B cell (primary cell): ENCODE measurements around the gene OR6B3. TPM values are rescaled to one million over a fixed set of nuclear protein-coding genes. Genes with fewer than 3 reads are reported as not detected.
A peak's percentile ranks its signal among the peaks of the same experiment; 100 is the strongest.

Experiments used
- ATAC-seq: fragments of 200-7000 bp; cut with Tn5 transposase; one replicate; pipeline ENCODE4 v1.10.0; 2021; ENCODE audit warnings: low read depth, mild to moderate bottlenecking, moderate number of reproducible peaks, moderate library complexity
- CTCF ChIA-PET: fragments of 350-600 bp; sonication (Branson Sonifier 250); formaldehyde crosslinking; loops from one replicate; lab custom pipeline; 2021; ENCODE audit warnings: antibody characterized with exemption, inconsistent platforms; lab: Charles Lee
- POLR2A ChIA-PET: fragments of 350-600 bp; sonication (Branson Sonifier 250); formaldehyde crosslinking; loops from one replicate; lab custom pipeline; 2021; ENCODE audit warnings: antibody characterized with exemption; lab: Charles Lee
- DNase-seq: peaks from one replicate; pipeline ENCODE4 v3.0.0; 2013
- H2AFZ ChIP-seq: 2 replicates; pipeline ENCODE4 v1.6.1; 2012; ENCODE audit warnings: mild to moderate bottlenecking, low read depth, low read length; ENCODE audit not compliant: insufficient read depth, poor library complexity, severe bottlenecking
- H3K27ac ChIP-seq, 2 donors: 1 replicate in 1 of 2; 2 replicates in 1 of 2; pipeline ENCODE4 v1.5.1; 2012 to 2013; ENCODE audit warnings: low read length in 2 of 2, mild to moderate bottlenecking in 2 of 2, moderate library complexity in 1 of 2
- H3K27me3 ChIP-seq, 4 experiments: fragments of 200-600 bp in 1 of 4; sonication (generic) in 1 of 4; replicated peaks in 1 of 4; 1 replicate in 2 of 4; 2 replicates in 2 of 4; pipeline versions ENCODE4 v1.6.1 to v1.7.0; 2013 to 2016; ENCODE audit warnings: low read length in 3 of 4, mild to moderate bottlenecking in 2 of 4, mixed read lengths in 1 of 4, moderate library complexity in 1 of 4; ENCODE audit not compliant: insufficient read depth in 4 of 4, control insufficient read depth in 3 of 4; ENCODE audit errors: control extremely low read depth in 1 of 4
- H3K36me3 ChIP-seq, 2 experiments: replicated peaks in 1 of 2; 1 replicate in 1 of 2; 2 replicates in 1 of 2; pipeline versions ENCODE4 v1.6.1 to v1.7.1; 2013; ENCODE audit warnings: low read length in 1 of 2; ENCODE audit not compliant: insufficient read depth in 2 of 2, control insufficient read depth in 1 of 2; ENCODE audit errors: control extremely low read depth in 1 of 2, extremely low read depth in 1 of 2
- H3K4me1 ChIP-seq, 2 donors: fragments of 200-600 bp in 1 of 2; sonication (generic) in 1 of 2; 1 replicate in 1 of 2; 2 replicates in 1 of 2; pipeline versions ENCODE4 v1.5.1 to v1.6.1; 2013 to 2017; ENCODE audit warnings: low read length in 2 of 2; ENCODE audit not compliant: control insufficient read depth in 2 of 2, insufficient read depth in 2 of 2
- H3K4me2 ChIP-seq: replicated peaks from 2 replicates; pipeline ENCODE3; 2012; ENCODE audit warnings: mild to moderate bottlenecking, low read depth, low read length; ENCODE audit not compliant: poor library complexity, severe bottlenecking
- H3K4me3 ChIP-seq, 5 experiments: fragments of 200-600 bp in 1 of 5; sonication (generic) in 1 of 5; 1 replicate in 3 of 5; 2 replicates in 2 of 5; pipeline versions ENCODE4 v1.5.1 to v1.7.0; 2011 to 2016; ENCODE audit warnings: low read length in 4 of 5, mild to moderate bottlenecking in 4 of 5, low read depth in 2 of 5, control low read depth in 1 of 5, moderate library complexity in 1 of 5; ENCODE audit not compliant: insufficient read depth in 1 of 5; ENCODE audit errors: control extremely low read depth in 1 of 5, extremely low read depth in 1 of 5
- H3K79me2 ChIP-seq: fragments of 200-600 bp; sonication (generic); one replicate; pipeline ENCODE4 v1.6.0; 2016; ENCODE audit warnings: low read length; ENCODE audit not compliant: control insufficient read depth, insufficient read depth
- H3K9ac ChIP-seq: fragments of 200-600 bp; sonication (generic); 2 replicates; pipeline ENCODE4 v1.6.1; 2017; ENCODE audit warnings: mild to moderate bottlenecking, low read length, moderate library complexity
- H3K9me3 ChIP-seq, 3 donors: one replicate each; pipeline versions ENCODE4 v1.6.1 to v1.7.1; 2013; ENCODE audit warnings: low read length in 2 of 3; ENCODE audit not compliant: control insufficient read depth in 2 of 3, insufficient read depth in 1 of 3; ENCODE audit errors: control extremely low read depth in 1 of 3
- H4K20me1 ChIP-seq: 2 replicates; pipeline ENCODE4 v1.6.0; 2012; ENCODE audit warnings: mild to moderate bottlenecking, low read length; ENCODE audit not compliant: insufficient read depth, control insufficient read depth, poor library complexity, severe bottlenecking
- H3K27ac Mint-ChIP-seq: one replicate; pipeline ENCODE4 v1.8.0; 2021; ENCODE audit warnings: mixed read lengths
- H3K27me3 Mint-ChIP-seq: one replicate; pipeline ENCODE4 v1.8.0; 2021; ENCODE audit warnings: mixed read lengths
- H3K4me1 Mint-ChIP-seq: one replicate; pipeline ENCODE4 v1.8.0; 2021; ENCODE audit warnings: mixed read lengths
- H3K4me3 Mint-ChIP-seq: one replicate; pipeline ENCODE4 v1.8.0; 2021; ENCODE audit warnings: mixed read lengths
- H3K9me3 Mint-ChIP-seq: one replicate; pipeline ENCODE4 v1.8.0; 2022; ENCODE audit warnings: mixed read lengths; ENCODE audit not compliant: insufficient read depth
- EZH2 ChIP-seq: IDR thresholded peaks from 2 replicates; pipeline ENCODE4 v1.6.1; 2012; ENCODE audit warnings: borderline replicate concordance, low read depth, mild to moderate bottlenecking, moderate library complexity, low read length; ENCODE audit not compliant: insufficient read depth, poor library complexity, severe bottlenecking
- WGBS: methylation state at CpG from one replicate; pipeline ENCODE4 v1.1.5; 2013; ENCODE audit warnings: missing lambda C conversion rate; ENCODE audit not compliant: insufficient coverage; 5-methylcytosine and 5-hydroxymethylcytosine counted together
- intact Hi-C: fragments of 100-400 bp; cut with micrococcal nuclease; formaldehyde crosslinking; loops from one replicate; pipeline ENCODE4 v1.10.0; 2022
- polyA plus RNA-seq: library from polyadenylated mRNA; depleted of rRNA; stranded (reverse); fragments of >200 nt; gene quantifications from 2 replicates; pipeline ENCODE4 v1.2.3, GENCODE V29; 2012
- total RNA-seq, 2 donors: library from RNA; stranded (reverse); fragments of 120-200 nt in 1 of 2; gene quantifications; 1 replicate in 1 of 2; 2 replicates in 1 of 2; pipeline versions ENCODE4 v1.2.3 to v1.2.4, GENCODE V29; 2013 to 2022
- TF ChIP-seq, protein P1 (sequence below): fragments of 200-600 bp; IDR thresholded peaks from one replicate; pipeline ENCODE4 v1.8.0; 2022; ENCODE audit warnings: antibody characterized with exemption, mild to moderate bottlenecking

OR6B3 gene
- total and polyA plus RNA-seq, 2 donors (not counting 1 experiment from before 2014, with no cell fraction given): not detected

GRCh38 chr2:240030379-240031094, 22.8 kb downstream of the OR6B3 start, which contains the start of gene OR6B2:
OR6B2 (minus strand) TSS chr2:240030429; CDS start chr2:240030429, 0 bp downstream.
- Histone ChIP-seq H3K27me3 (peaks cover 0 to 4% (median 0%) of the 10 kb centered on the region in 4 experiments), H3K79me2 (no peaks in the 10 kb centered on the region), H3K4me1 (peaks cover 0 to 5% of the 10 kb centered on the region in 2 donors), H4K20me1 (no peaks in the 10 kb centered on the region), H3K27ac (no peak within 1 kb of the TSS), H2AFZ (no peak within 1 kb of the TSS), H3K36me3 (no peaks in the 10 kb centered on the region), H3K9ac (no peak within 1 kb of the TSS), H3K4me2 (no peak within 1 kb of the TSS), H3K4me3 (no peak within 1 kb of the TSS), H3K9me3 (peaks cover 0 to 4% (median 0%) of the 10 kb centered on the region in 3 donors)
- CTCF ChIA-PET: interaction anchor here (0.6 kb wide), 1 partner anchor 30 kb away, joined by 3 read pairs; no protein-coding TSS in a partner anchor
- Mint-ChIP-seq H3K4me1 (no peaks in the 10 kb centered on the region), H3K9me3 (no peaks in the 10 kb centered on the region), H3K4me3 (no peak within 1 kb of the TSS), H3K27me3 (peaks cover 32% of the 10 kb centered on the region), H3K27ac (no peak within 1 kb of the TSS)
- ATAC-seq (no peak), DNase-seq (no peak)
- intact Hi-C loops: no loop called here
- POLR2A ChIA-PET: no interaction called here
- TF ChIP-seq EZH2: no peak
- TF ChIP-seq, protein P1, sequence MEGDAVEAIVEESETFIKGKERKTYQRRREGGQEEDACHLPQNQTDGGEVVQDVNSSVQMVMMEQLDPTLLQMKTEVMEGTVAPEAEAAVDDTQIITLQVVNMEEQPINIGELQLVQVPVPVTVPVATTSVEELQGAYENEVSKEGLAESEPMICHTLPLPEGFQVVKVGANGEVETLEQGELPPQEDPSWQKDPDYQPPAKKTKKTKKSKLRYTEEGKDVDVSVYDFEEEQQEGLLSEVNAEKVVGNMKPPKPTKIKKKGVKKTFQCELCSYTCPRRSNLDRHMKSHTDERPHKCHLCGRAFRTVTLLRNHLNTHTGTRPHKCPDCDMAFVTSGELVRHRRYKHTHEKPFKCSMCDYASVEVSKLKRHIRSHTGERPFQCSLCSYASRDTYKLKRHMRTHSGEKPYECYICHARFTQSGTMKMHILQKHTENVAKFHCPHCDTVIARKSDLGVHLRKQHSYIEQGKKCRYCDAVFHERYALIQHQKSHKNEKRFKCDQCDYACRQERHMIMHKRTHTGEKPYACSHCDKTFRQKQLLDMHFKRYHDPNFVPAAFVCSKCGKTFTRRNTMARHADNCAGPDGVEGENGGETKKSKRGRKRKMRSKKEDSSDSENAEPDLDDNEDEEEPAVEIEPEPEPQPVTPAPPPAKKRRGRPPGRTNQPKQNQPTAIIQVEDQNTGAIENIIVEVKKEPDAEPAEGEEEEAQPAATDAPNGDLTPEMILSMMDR: no peak
- WGBS: 75% methylated on average over 6 of the region's 6 CpGs

GRCh38 chr2:240024766-240025165, 28.6 kb downstream of the OR6B3 start:
- H3K79me2 ChIP-seq: peaks cover 53% of the 10 kb centered on the region
- WGBS: 1% methylated on average over 22 of the region's 22 CpGs
- peak overlapping the region; percentile 87 for H3K4me2 ChIP-seq
- POLR2A ChIA-PET: interaction anchor here (0.6 to 1.7 kb wide), 3 partner anchors 562 to 1039 kb away, joined by 4 to 9 read pairs (median 5); partner anchors contain the start of genes CAPN10 and HDAC4
- TF ChIP-seq, protein P1: no peak
- TF ChIP-seq EZH2: no peak
- peak overlapping the region; percentile 99 for H2AFZ ChIP-seq
- H3K36me3 ChIP-seq: peaks cover 2 to 17% of the 10 kb centered on the region in 2 experiments
- peak overlapping the region; percentile 95 for H3K9ac ChIP-seq
- intact Hi-C loops: loop anchor here (10.0 kb wide), 2 partner anchors 410 to 1600 kb away; partner anchors contain the start of genes ASB1 and GPC1
- peaks cover 14% of the 10 kb centered on the region for H4K20me1 ChIP-seq
- no peaks in the 10 kb centered on the region for H3K9me3 Mint-ChIP-seq
- CTCF ChIA-PET: interaction anchor here (1.1 kb wide), 1 partner anchor 118 kb away, joined by 3 read pairs; no protein-coding TSS in a partner anchor
- ATAC-seq (no peak), DNase-seq (peak; percentile 64)
- H3K27ac ChIP-seq: peak overlapping the region; percentile 61 to 92
- peak overlapping the region; percentile 70 to 100 (median 97) for H3K4me3 ChIP-seq
- peaks cover 4% of the 10 kb centered on the region for H3K27me3 Mint-ChIP-seq
- peaks cover 0 to 4% (median 0%) of the 10 kb centered on the region in 3 donors for H3K9me3 ChIP-seq
- peak overlapping the region; percentile 95 for H3K4me3 Mint-ChIP-seq
- H3K4me1 ChIP-seq: peaks cover 11 to 15% of the 10 kb centered on the region in 2 donors
- H3K27me3 ChIP-seq: no peaks in the 10 kb centered on the region
- peak overlapping the region; percentile 94 for H3K27ac Mint-ChIP-seq
- H3K4me1 Mint-ChIP-seq: peaks cover 19% of the 10 kb centered on the region
